SU-DHL-6 (cell line): Measurements from ENCODE around the gene RAB1B.

ENCODE experiments used
- H2AFZ ChIP-seq: fragments of 200-600 bp; sonication (generic); 2 replicates; pipeline ENCODE4 v1.6.1; 2014; ENCODE audit warnings: low read depth, mild to moderate bottlenecking, moderate library complexity, mixed read lengths, antibody characterized with exemption, low read length; ENCODE audit not compliant: severe bottlenecking
- H3F3A ChIP-seq: fragments of 200-600 bp; shearing (Covaris generic); 2 replicates; pipeline ENCODE4 v1.6.0; 2016; ENCODE audit warnings: antibody characterized with exemption, mild to moderate bottlenecking; ENCODE audit not compliant: insufficient read depth
- H3K27ac ChIP-seq: fragments of 200-600 bp; sonication (generic); 2 replicates; pipeline ENCODE4 v1.5.1; 2016; ENCODE audit warnings: low read depth, mild to moderate bottlenecking, low read length, moderate library complexity, mixed read lengths
- H3K27me3 ChIP-seq: fragments of 200-600 bp; sonication (generic), shearing (Covaris generic); 2 replicates; pipeline ENCODE4 v1.6.0; 2014; ENCODE audit warnings: mild to moderate bottlenecking, low read length
- H3K36me3 ChIP-seq: fragments of 200-600 bp; sonication (generic); 2 replicates; pipeline ENCODE4 v1.6.1; 2014; ENCODE audit warnings: mild to moderate bottlenecking, low read length, mixed read lengths
- H3K4me2 ChIP-seq: fragments of 300-600, 200-600 bp; shearing (Covaris generic), sonication (generic); 2 replicates; pipeline ENCODE4 v1.6.0; 2014; ENCODE audit warnings: low read length, low read depth, mild to moderate bottlenecking; ENCODE audit not compliant: poor library complexity, severe bottlenecking
- H3K4me3 ChIP-seq: fragments of 200-600 bp; sonication (generic); 2 replicates; pipeline ENCODE4 v1.5.1; 2014; ENCODE audit warnings: antibody characterized with exemption, low read length, mild to moderate bottlenecking, mixed read lengths; ENCODE audit not compliant: insufficient read depth, poor library complexity, severe bottlenecking
- H3K79me2 ChIP-seq: fragments of 200-600 bp; sonication (generic); 2 replicates; pipeline ENCODE4 v1.6.1; 2014; ENCODE audit warnings: mild to moderate bottlenecking, low read length, moderate library complexity; ENCODE audit not compliant: insufficient read depth
- H3K9ac ChIP-seq: fragments of 200-600 bp; sonication (generic); 2 replicates; pipeline ENCODE4 v1.7.0; 2014; ENCODE audit warnings: mild to moderate bottlenecking, low read length
- H3K9me2 ChIP-seq: fragments of 200-600 bp; sonication (generic); replicated peaks from 2 replicates; pipeline ENCODE4 v1.6.1; 2014; ENCODE audit warnings: low read length; ENCODE audit not compliant: insufficient read depth
- H3K9me3 ChIP-seq: fragments of 200-600 bp; sonication (generic); 2 replicates; pipeline ENCODE4 v1.6.1; 2014; ENCODE audit warnings: low read length, mixed read lengths; ENCODE audit not compliant: insufficient read depth
- H4K20me1 ChIP-seq: fragments of 200-600 bp; sonication (generic); 2 replicates; pipeline ENCODE4 v1.6.1; 2014; ENCODE audit warnings: low read depth, mild to moderate bottlenecking, antibody characterized with exemption, low read length, moderate library complexity, mixed read lengths
- EZH2phosphoT487 ChIP-seq: fragments of 200-600 bp; sonication (generic), shearing (Covaris generic); conservative IDR thresholded peaks from 2 replicates; pipeline ENCODE4 v1.6.1; 2018; ENCODE audit warnings: mild to moderate bottlenecking, antibody characterized with exemption, low read length, moderate library complexity, mixed read lengths
- TF ChIP-seq, protein P1 (sequence below): fragments of 200-600 bp; sonication (generic); IDR thresholded peaks from one replicate; pipeline ENCODE4 v1.5.1; 2017; ENCODE audit warnings: antibody characterized with exemption, mild to moderate bottlenecking, low read length, moderate library complexity; ENCODE audit not compliant: insufficient read depth, poor library complexity, severe bottlenecking

The RAB1B gene

DNA sequence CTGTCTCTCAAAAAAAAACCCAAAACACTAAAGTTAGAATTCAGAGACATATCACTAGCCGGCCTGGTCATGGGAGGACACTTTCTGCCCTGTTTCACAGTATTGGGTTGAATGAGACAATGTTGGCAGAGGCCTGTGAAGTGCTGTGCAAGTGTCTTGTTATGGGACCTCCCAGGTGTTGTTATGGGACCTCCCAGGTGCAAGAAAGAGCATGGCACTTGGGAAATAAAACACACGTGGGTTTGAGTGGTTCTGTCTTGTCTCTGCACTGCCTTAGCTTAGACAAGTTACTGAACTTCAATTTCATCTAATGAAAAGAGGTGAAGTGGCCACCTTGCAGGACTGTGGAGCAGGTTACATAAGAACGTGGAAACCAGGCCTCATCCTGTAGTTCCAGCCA lies 28.9 kb upstream of the RAB1B start:
- TF ChIP-seq EZH2phosphoT487, result no peak

DNA sequence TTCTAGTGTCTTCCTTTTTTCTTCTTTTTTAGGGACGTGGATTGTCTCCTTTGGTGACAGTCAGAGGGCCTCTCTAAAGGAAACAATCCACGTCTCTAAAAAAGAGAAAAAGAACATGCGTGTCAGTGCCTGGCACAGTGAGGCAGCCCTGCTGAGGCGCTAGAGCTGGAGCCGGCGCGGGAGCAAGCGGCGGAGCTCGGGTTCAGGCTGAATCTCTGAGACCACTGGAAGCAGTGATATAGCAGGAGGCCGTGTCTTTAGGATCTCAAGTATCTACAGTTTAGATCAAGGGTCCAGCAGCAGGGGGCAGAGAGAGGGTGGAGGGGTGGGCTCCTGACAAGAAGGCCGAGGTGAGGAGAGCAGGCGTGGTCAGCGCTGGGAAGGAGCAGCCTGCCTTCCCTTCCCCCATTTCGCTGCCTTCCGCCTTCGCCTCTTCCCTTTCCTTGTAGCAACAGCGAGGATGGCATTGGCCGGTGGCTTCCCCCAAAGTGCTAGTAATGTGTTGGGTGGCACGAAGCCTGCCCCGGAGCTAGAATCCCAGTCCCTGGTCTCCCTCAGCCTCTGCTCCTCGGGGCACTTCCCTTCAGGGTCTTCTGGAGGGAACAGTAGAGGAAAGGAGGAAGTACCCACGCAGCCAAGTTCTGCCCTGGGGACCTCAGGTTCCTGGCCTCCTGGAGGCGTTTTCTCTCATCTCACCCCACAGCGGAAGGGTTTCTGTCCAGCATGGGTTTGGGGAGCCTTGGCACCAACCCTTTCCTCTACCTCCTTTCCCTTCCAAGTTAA lies 28.2 kb upstream of the RAB1B start:
- H4K20me1 ChIP-seq, result no peaks in the 10 kb centered on the region
- H3K79me2 ChIP-seq, result no peaks in the 10 kb centered on the region
- no peak overlapping the region for H3K27ac ChIP-seq
- no peak for TF ChIP-seq EZH2phosphoT487
- TF ChIP-seq, protein P1, sequence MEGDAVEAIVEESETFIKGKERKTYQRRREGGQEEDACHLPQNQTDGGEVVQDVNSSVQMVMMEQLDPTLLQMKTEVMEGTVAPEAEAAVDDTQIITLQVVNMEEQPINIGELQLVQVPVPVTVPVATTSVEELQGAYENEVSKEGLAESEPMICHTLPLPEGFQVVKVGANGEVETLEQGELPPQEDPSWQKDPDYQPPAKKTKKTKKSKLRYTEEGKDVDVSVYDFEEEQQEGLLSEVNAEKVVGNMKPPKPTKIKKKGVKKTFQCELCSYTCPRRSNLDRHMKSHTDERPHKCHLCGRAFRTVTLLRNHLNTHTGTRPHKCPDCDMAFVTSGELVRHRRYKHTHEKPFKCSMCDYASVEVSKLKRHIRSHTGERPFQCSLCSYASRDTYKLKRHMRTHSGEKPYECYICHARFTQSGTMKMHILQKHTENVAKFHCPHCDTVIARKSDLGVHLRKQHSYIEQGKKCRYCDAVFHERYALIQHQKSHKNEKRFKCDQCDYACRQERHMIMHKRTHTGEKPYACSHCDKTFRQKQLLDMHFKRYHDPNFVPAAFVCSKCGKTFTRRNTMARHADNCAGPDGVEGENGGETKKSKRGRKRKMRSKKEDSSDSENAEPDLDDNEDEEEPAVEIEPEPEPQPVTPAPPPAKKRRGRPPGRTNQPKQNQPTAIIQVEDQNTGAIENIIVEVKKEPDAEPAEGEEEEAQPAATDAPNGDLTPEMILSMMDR, result no peak
- no peaks in the 10 kb centered on the region for H3K27me3 ChIP-seq
- no peak overlapping the region for H2AFZ ChIP-seq
- H3K9me3 ChIP-seq, result no peaks in the 10 kb centered on the region
- H3K9ac ChIP-seq, result no peak overlapping the region
- H3F3A ChIP-seq, result no peaks in the 10 kb centered on the region
- H3K4me3 ChIP-seq, result no peak overlapping the region
- H3K9me2 ChIP-seq, result no peaks in the 10 kb centered on the region
- no peak overlapping the region for H3K4me2 ChIP-seq
- no peaks in the 10 kb centered on the region for H3K36me3 ChIP-seq

More for the DNA sequence above, 28.9 kb upstream of the RAB1B start:
- Histone ChIP-seq H2AFZ (no peak overlapping the region), H3K36me3 (no peaks in the 10 kb centered on the region), H3K27ac (no peak overlapping the region), H3K27me3 (no peaks in the 10 kb centered on the region), H3K4me3 (no peak overlapping the region), H3K9me2 (no peaks in the 10 kb centered on the region), H3K9ac (no peak overlapping the region), H3K9me3 (no peaks in the 10 kb centered on the region), H4K20me1 (no peaks in the 10 kb centered on the region), H3K4me2 (no peak overlapping the region), H3F3A (no peaks in the 10 kb centered on the region), H3K79me2 (no peaks in the 10 kb centered on the region)

DNA sequence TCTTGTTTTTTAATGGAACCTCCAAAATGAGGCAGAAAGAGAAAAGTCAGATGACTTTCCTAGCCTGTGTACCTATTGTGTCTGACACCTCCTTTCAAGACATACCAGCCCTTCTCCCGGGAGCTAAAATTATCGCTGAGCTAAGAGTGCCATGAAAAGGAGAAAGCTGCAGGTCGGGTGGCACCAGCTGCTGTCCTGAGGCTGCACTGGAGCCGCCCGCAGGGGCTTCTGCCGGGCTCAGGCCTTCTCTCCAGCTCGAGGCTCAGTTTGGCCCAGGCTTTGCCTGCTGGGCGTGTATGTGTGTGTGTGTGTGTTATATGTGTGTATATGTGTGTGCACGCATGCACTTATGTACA lies 27.7 kb upstream of the RAB1B start:
- Histone ChIP-seq H3K27ac (no peak overlapping the region), H3K36me3 (no peaks in the 10 kb centered on the region), H3K4me2 (no peak overlapping the region)

More for the DNA sequence above, 27.7 kb upstream of the RAB1B start:
- no peaks in the 10 kb centered on the region for H3K27me3 ChIP-seq
- no peaks in the 10 kb centered on the region for H4K20me1 ChIP-seq
- H3K4me3 ChIP-seq, result no peak overlapping the region
- H3K79me2 ChIP-seq, result no peaks in the 10 kb centered on the region
- TF ChIP-seq, protein P1, result no peak
- TF ChIP-seq EZH2phosphoT487, result no peak
- H3K9ac ChIP-seq, result no peak overlapping the region
- no peaks in the 10 kb centered on the region for H3K9me3 ChIP-seq
- no peaks in the 10 kb centered on the region for H3F3A ChIP-seq
- H2AFZ ChIP-seq, result no peak overlapping the region
- no peaks in the 10 kb centered on the region for H3K9me2 ChIP-seq
